IMR-90 (cell line): ENCODE results near the gene DENND1C. TPM values are rescaled to one million over a fixed set of nuclear protein-coding genes. Genes with fewer than 3 reads are reported as not detected.

Experiments
- ATAC-seq: fragments of 200-7000 bp; cut with Tn5 transposase; 2 replicates; pipeline ENCODE4 v1.9.1; 2020; ENCODE audit warnings: low read depth, mild to moderate bottlenecking, moderate library complexity
- BruUV-seq: library from RNA; stranded (reverse); fragments of 400-500 nt; replicated peaks from 2 replicates; lab custom pipeline; 2021; lab: Mats Ljungman, UMichigan
- CTCF ChIA-PET: fragments of 300-600 bp; formaldehyde crosslinking; extraction: SDS; loops from one replicate; lab custom pipeline; 2021; ENCODE audit warnings: antibody characterized with exemption; lab: Yijun Ruan, JAX
- POLR2A ChIA-PET: fragments of 300-600 bp; sonication (Branson Sonifier 250); formaldehyde crosslinking; loops from one replicate; lab custom pipeline; 2022; ENCODE audit warnings: antibody characterized with exemption; ENCODE audit not compliant: unreplicated experiment; lab: Charles Lee
- DNase-seq: peaks from one replicate; pipeline ENCODE4 v3.0.0; 2013
- H2AFZ ChIP-seq: replicated peaks from 2 replicates; pipeline ENCODE3; 2013; ENCODE audit warnings: low read length, mild to moderate bottlenecking; ENCODE audit not compliant: poor library complexity
- H2AK5ac ChIP-seq: 2 replicates; pipeline ENCODE4 v1.6.1; 2013; ENCODE audit warnings: low read depth, low read length, inconsistent platforms
- H2AK9ac ChIP-seq: replicated peaks from 2 replicates; pipeline ENCODE3; 2013; ENCODE audit warnings: mild to moderate bottlenecking, low read depth, low read length, moderate library complexity; ENCODE audit not compliant: poor library complexity
- H2BK120ac ChIP-seq: 2 replicates; pipeline ENCODE4 v1.6.1; 2013; ENCODE audit warnings: low read depth, low read length, inconsistent platforms
- H2BK15ac ChIP-seq: 3 replicates; pipeline ENCODE4 v1.6.1; 2013; ENCODE audit warnings: low read depth, low read length, inconsistent platforms
- H2BK20ac ChIP-seq: 2 replicates; pipeline ENCODE4 v1.6.1; 2013; ENCODE audit warnings: low read depth, mild to moderate bottlenecking, inconsistent platforms, low read length, moderate library complexity
- H2BK5ac ChIP-seq: 2 replicates; pipeline ENCODE4 v1.6.1; 2013; ENCODE audit warnings: mild to moderate bottlenecking, low read depth, low read length, inconsistent platforms; ENCODE audit not compliant: poor library complexity, severe bottlenecking
- H3K14ac ChIP-seq: replicated peaks from 2 replicates; pipeline ENCODE4 v1.6.1; 2013; ENCODE audit warnings: low read depth, low read length, inconsistent platforms
- H3K18ac ChIP-seq: 2 replicates; pipeline ENCODE4 v1.6.1; 2013; ENCODE audit warnings: low read depth, low read length, control low read depth
- H3K23ac ChIP-seq: 2 replicates; pipeline ENCODE4 v1.6.1; 2013; ENCODE audit warnings: low read depth, low read length, inconsistent platforms
- H3K27ac ChIP-seq: 2 replicates; pipeline ENCODE4 v1.5.1; 2013; ENCODE audit warnings: mild to moderate bottlenecking, control low read depth, low read length; ENCODE audit not compliant: insufficient read depth
- H3K27me3 ChIP-seq: 2 replicates; pipeline ENCODE4 v1.6.1; 2013; ENCODE audit warnings: low read length; ENCODE audit not compliant: control insufficient read depth, insufficient read depth
- H3K36me3 ChIP-seq: 2 replicates; pipeline ENCODE4 v1.6.1; 2013; ENCODE audit warnings: low read length, mixed read lengths; ENCODE audit not compliant: control insufficient read depth, insufficient read depth
- H3K4ac ChIP-seq: 2 replicates; pipeline ENCODE4 v1.6.1; 2013; ENCODE audit warnings: low read depth, low read length, inconsistent platforms
- H3K4me1 ChIP-seq: 2 replicates; pipeline ENCODE4 v1.6.1; 2013; ENCODE audit warnings: low read length, mixed read lengths; ENCODE audit not compliant: control insufficient read depth, insufficient read depth
- H3K4me2 ChIP-seq: 2 replicates; pipeline ENCODE4 v1.6.1; 2013; ENCODE audit warnings: low read depth, mild to moderate bottlenecking, control low read depth, low read length, moderate library complexity
- H3K4me3 ChIP-seq: 2 replicates; pipeline ENCODE4 v1.5.1; 2013; ENCODE audit warnings: low read depth, mild to moderate bottlenecking, control low read depth, low read length, moderate library complexity; ENCODE audit not compliant: insufficient read depth
- H3K56ac ChIP-seq: 2 replicates; pipeline ENCODE4 v1.6.1; 2013; ENCODE audit warnings: low read length, inconsistent platforms; ENCODE audit not compliant: insufficient read depth; ENCODE audit errors: extremely low read depth
- H3K79me1 ChIP-seq, 2 experiments: 2 replicates each; pipeline ENCODE4 v1.6.1; 2013; ENCODE audit warnings: low read length in 2 of 2, inconsistent platforms in 1 of 2, low read depth in 1 of 2
- H3K9ac ChIP-seq: 2 replicates; pipeline ENCODE4 v1.6.1; 2013; ENCODE audit warnings: low read depth, low read length, control low read depth
- H3K9me1 ChIP-seq: 2 replicates; pipeline ENCODE4 v1.6.1; 2013; ENCODE audit warnings: low read length, inconsistent platforms; ENCODE audit not compliant: insufficient read depth
- H3K9me3 ChIP-seq: 2 replicates; pipeline ENCODE4 v1.6.1; 2013; ENCODE audit warnings: low read length; ENCODE audit not compliant: control insufficient read depth, insufficient read depth
- H4K20me1 ChIP-seq: 2 replicates; pipeline ENCODE4 v1.6.1; 2013; ENCODE audit warnings: low read length, inconsistent platforms; ENCODE audit not compliant: insufficient read depth
- H4K5ac ChIP-seq: 2 replicates; pipeline ENCODE4 v1.6.1; 2013; ENCODE audit warnings: mild to moderate bottlenecking, low read depth, low read length, control low read depth
- H4K8ac ChIP-seq, 2 experiments: 2 replicates each; pipeline ENCODE4 v1.6.1; 2013; ENCODE audit warnings: low read depth in 2 of 2, low read length in 2 of 2, control low read depth in 1 of 2, inconsistent platforms in 1 of 2
- H4K91ac ChIP-seq: 2 replicates; pipeline ENCODE4 v1.6.1; 2013; ENCODE audit warnings: low read depth, low read length, inconsistent platforms; ENCODE audit not compliant: insufficient read depth
- BHLHE40 ChIP-seq: fragments of 150-350 bp; IDR thresholded peaks from 2 replicates; pipeline ENCODE4 v1.6.1; 2016; ENCODE audit warnings: mild to moderate bottlenecking, low read depth, low read length
- CEBPB ChIP-seq: IDR thresholded peaks from 2 replicates; pipeline ENCODE4 v1.6.1; 2012; ENCODE audit warnings: low read depth, low read length, improper control_type of control experiment
- CHD1 ChIP-seq: IDR thresholded peaks from 2 replicates; pipeline ENCODE4 v1.6.1; 2012; ENCODE audit warnings: low read depth, low read length, improper control_type of control experiment
- FOS ChIP-seq: fragments of 150-350 bp; IDR thresholded peaks from 2 replicates; pipeline ENCODE4 v1.6.1; 2016; ENCODE audit warnings: low read depth, low read length
- MAFK ChIP-seq: IDR thresholded peaks from 2 replicates; pipeline ENCODE4 v1.6.1; 2012; ENCODE audit warnings: low read depth, low read length, improper control_type of control experiment
- MAZ ChIP-seq: IDR thresholded peaks from 2 replicates; pipeline ENCODE4 v1.6.1; 2012; ENCODE audit warnings: low read depth, mild to moderate bottlenecking, low read length, improper control_type of control experiment, moderate library complexity, borderline replicate concordance
- MXI1 ChIP-seq: IDR thresholded peaks from 2 replicates; pipeline ENCODE4 v1.6.1; 2012; ENCODE audit warnings: low read depth, mild to moderate bottlenecking, low read length, moderate library complexity, borderline replicate concordance
- NFE2L2 ChIP-seq: fragments of 150-350 bp; IDR thresholded peaks from 2 replicates; pipeline ENCODE4 v1.6.1; 2016; ENCODE audit warnings: low read depth, mild to moderate bottlenecking, low read length
- RAD21 ChIP-seq: IDR thresholded peaks from 2 replicates; pipeline ENCODE4 v1.6.1; 2012; ENCODE audit warnings: low read length, improper control_type of control experiment
- RCOR1 ChIP-seq: IDR thresholded peaks from 2 replicates; pipeline ENCODE4 v1.6.1; 2012; ENCODE audit warnings: mild to moderate bottlenecking, low read length, improper control_type of control experiment; ENCODE audit not compliant: insufficient replicate concordance
- RFX5 ChIP-seq: IDR thresholded peaks from 2 replicates; pipeline ENCODE4 v1.8.0; 2012; ENCODE audit warnings: low read depth, mild to moderate bottlenecking, low read length, moderate library complexity
- SMC3 ChIP-seq: fragments of 150-350 bp; IDR thresholded peaks from 2 replicates; pipeline ENCODE4 v1.6.1; 2016; ENCODE audit warnings: low read depth, mild to moderate bottlenecking, antibody characterized with exemption, low read length, moderate library complexity
- WGBS, 2 experiments: methylation state at CpG; one replicate each; pipeline versions ENCODE4 v1.1.5 to v1.1.7; 2013; ENCODE audit warnings: missing lambda C conversion rate in 2 of 2; ENCODE audit not compliant: insufficient read length in 1 of 2; ENCODE audit errors: extremely low coverage in 2 of 2; 5-methylcytosine and 5-hydroxymethylcytosine counted together
- dilution Hi-C: fragments of 300-500 bp; cut with HindIII; formaldehyde crosslinking; loops from one replicate; pipeline ENCODE4 v1.14.3; 2018; ENCODE audit warnings: low sequenced_read_pairs; ENCODE audit not compliant: unreplicated experiment
- in situ Hi-C: fragments of 300-500 bp; cut with MboI; formaldehyde crosslinking; loops from 3 replicates; pipeline ENCODE4 v1.14.3; 2019; ENCODE audit warnings: low sequenced_read_pairs, inconsistent platforms, mixed read lengths
- intact Hi-C: fragments of 100-400 bp; cut with micrococcal nuclease; formaldehyde crosslinking; loops from 2 replicates; pipeline ENCODE4 v1.10.0; 2022
- polyA plus RNA-seq, 3 experiments: library from polyadenylated mRNA; depleted of rRNA; stranded (reverse); fragments of >200 nt; gene quantifications; 2 replicates each; pipeline ENCODE4 v1.2.3, GENCODE V29; 2012; ENCODE audit warnings: low replicate concordance in 1 of 3
- total RNA-seq: library from RNA; depleted of rRNA; stranded (reverse); fragments of >200 nt; gene quantifications from 2 replicates; pipeline ENCODE4 v1.2.3, GENCODE V29; 2012
- TF ChIP-seq, protein P1 (sequence below): conservative IDR thresholded peaks from 2 replicates; pipeline ENCODE4 v1.5.1; 2012; ENCODE audit warnings: mild to moderate bottlenecking, low read depth, low read length, improper control_type of control experiment

The DENND1C gene
- total and polyA plus RNA-seq, 2 of the 4 experiments (the other 2 are of a cell fraction): not detected

GRCh38 chr19:6460099-6460884 lies 21.3 kb downstream of the DENND1C start:
- Histone ChIP-seq H3K79me1 (peaks cover 0 to 3% of the 10 kb centered on the region in 2 experiments; a peak in 1 of 4 replicates), H3K56ac (no peak overlapping the region), H4K20me1 (no peaks in the 10 kb centered on the region), H3K27ac (peak overlapping the region; percentile 4; the same call in 1 of the 2 replicates), H3K9me3 (no peaks in the 10 kb centered on the region), H4K8ac (peak overlapping the region in 1 of 2 experiments; percentile 59; a peak in 1 of 4 replicates), H3K9ac (peak overlapping the region; percentile 7; the same call in 1 of the 2 replicates), H3K4me1 (peaks cover 3% of the 10 kb centered on the region; the same call in 1 of the 2 replicates), H3K9me1 (no peaks in the 10 kb centered on the region; the same call in 1 of the 2 replicates), H3K4me3 (peak overlapping the region; percentile 61), H2AK9ac (peak overlapping the region; percentile 3), H2BK20ac (no peak overlapping the region), H3K36me3 (no peaks in the 10 kb centered on the region), H3K14ac (no peak overlapping the region), H3K4ac (no peak overlapping the region), H2AK5ac (0 out of 2 replicates have a peak overlapping the region, but pooled peaks have one; percentile 12), H3K23ac (no peak overlapping the region), H2BK120ac (0 out of 2 replicates have a peak overlapping the region, but pooled peaks have one; percentile 55), H4K91ac (no peak overlapping the region), H2BK5ac (no peak overlapping the region), H3K27me3 (peaks cover 17% of the 10 kb centered on the region), H2BK15ac (no peak overlapping the region), H3K18ac (no peak overlapping the region), H3K4me2 (peak overlapping the region; percentile 96), H4K5ac (no peak overlapping the region), H2AFZ (peak overlapping the region; percentile 98)
- BruUV-seq: no TSS peak
- in situ Hi-C loops (no loop called here), dilution Hi-C loops (no loop called here), intact Hi-C loops (loop anchor here (1.0 kb wide), 2 partner anchors 277 to 403 kb away; partner anchors contain the start of gene GPR108)
- ATAC-seq: peak; percentile 92
- peak; percentile 97 for DNase-seq
- POLR2A ChIA-PET: no interaction called here
- TF ChIP-seq RAD21 (no peak), MAFK (no peak), MAZ (peak; percentile 48), SMC3 (0 out of 2 replicates have a peak, but pooled peaks have one; percentile 15), BHLHE40 (no peak), NFE2L2 (no peak), CHD1 (no peak), RFX5 (no peak), MXI1 (no peak), CEBPB (no peak), RCOR1 (no peak), FOS (no peak)
- TF ChIP-seq, protein P1, sequence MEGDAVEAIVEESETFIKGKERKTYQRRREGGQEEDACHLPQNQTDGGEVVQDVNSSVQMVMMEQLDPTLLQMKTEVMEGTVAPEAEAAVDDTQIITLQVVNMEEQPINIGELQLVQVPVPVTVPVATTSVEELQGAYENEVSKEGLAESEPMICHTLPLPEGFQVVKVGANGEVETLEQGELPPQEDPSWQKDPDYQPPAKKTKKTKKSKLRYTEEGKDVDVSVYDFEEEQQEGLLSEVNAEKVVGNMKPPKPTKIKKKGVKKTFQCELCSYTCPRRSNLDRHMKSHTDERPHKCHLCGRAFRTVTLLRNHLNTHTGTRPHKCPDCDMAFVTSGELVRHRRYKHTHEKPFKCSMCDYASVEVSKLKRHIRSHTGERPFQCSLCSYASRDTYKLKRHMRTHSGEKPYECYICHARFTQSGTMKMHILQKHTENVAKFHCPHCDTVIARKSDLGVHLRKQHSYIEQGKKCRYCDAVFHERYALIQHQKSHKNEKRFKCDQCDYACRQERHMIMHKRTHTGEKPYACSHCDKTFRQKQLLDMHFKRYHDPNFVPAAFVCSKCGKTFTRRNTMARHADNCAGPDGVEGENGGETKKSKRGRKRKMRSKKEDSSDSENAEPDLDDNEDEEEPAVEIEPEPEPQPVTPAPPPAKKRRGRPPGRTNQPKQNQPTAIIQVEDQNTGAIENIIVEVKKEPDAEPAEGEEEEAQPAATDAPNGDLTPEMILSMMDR: peak; percentile 46
- CTCF ChIA-PET: no interaction called here
- 1% methylated on average over 24 of the region's 57 CpGs; no CpG with 5 or more reads in 1 of the 2 experiments for WGBS, 2 experiments
